ENCODE results near the gene CPA4. TPM values are rescaled to one million over a fixed set of nuclear protein-coding genes. Genes with fewer than 3 reads are reported as not detected.
A peak's percentile ranks its signal among the peaks of the same experiment; 100 is the strongest.

The CPA4 gene
- total and polyA plus RNA-seq, 4 donors, result 0.18 to 1.0 (median 0.45) TPM; not detected in 1

- Histone ChIP-seq H3K27ac (ENCODE audit: low read depth in 1 of 2, low read length in 2 of 2) (no peak overlapping the region), H3K4me1 (ENCODE audit: control insufficient read depth in 1 of 2, insufficient read depth in 2 of 2, low read length in 2 of 2) (no peaks in the 10 kb centered on the region), H3K27me3 (ENCODE audit: control insufficient read depth in 1 of 2, insufficient read depth in 2 of 2, low read length in 1 of 2) (no peaks in the 10 kb centered on the region), H3K36me3 (ENCODE audit: control insufficient read depth in 1 of 2, insufficient read depth in 2 of 2, low read length in 1 of 2) (no peaks in the 10 kb centered on the region), H3K4me3 (ENCODE audit: low read length in 2 of 2) (no peak overlapping the region), H3K9me3 (ENCODE audit: control insufficient read depth, low read length) (no peaks in the 10 kb centered on the region)
- 94 to 96% methylated on average over 3 of the region's 3 CpGs for WGBS, 2 donors
- intact Hi-C loops (cut with DNase I), result no loop called here
- no peak for DNase-seq
- no peak for ATAC-seq (ENCODE audit: low FRiP score)
Observed at GRCh38 chr7:130342701-130343380, 49.9 kb downstream of the CPA4 start.

- H3K36me3 ChIP-seq (ENCODE audit: control insufficient read depth in 1 of 2, insufficient read depth in 2 of 2, low read length in 1 of 2), result no peaks in the 10 kb centered on the region
- no peak within 1 kb of the TSS for H3K4me3 ChIP-seq (ENCODE audit: low read length in 2 of 2)
- DNase-seq (no peak), ATAC-seq (ENCODE audit: low FRiP score) (no peak)
- 96 to 98% methylated on average over 5 of the region's 5 CpGs for WGBS, 2 donors
- H3K4me1 ChIP-seq (ENCODE audit: control insufficient read depth in 1 of 2, insufficient read depth in 2 of 2, low read length in 2 of 2), result no peaks in the 10 kb centered on the region
- no peak within 1 kb of the TSS for H3K27ac ChIP-seq (ENCODE audit: low read depth in 1 of 2, low read length in 2 of 2)
- intact Hi-C loops (cut with DNase I), result no loop called here
- H3K27me3 ChIP-seq (ENCODE audit: control insufficient read depth in 1 of 2, insufficient read depth in 2 of 2, low read length in 1 of 2), result no peaks in the 10 kb centered on the region
- H3K9me3 ChIP-seq (ENCODE audit: control insufficient read depth, low read length), result no peaks in the 10 kb centered on the region
Observed at GRCh38 chr7:130344271-130344866, 51.4 kb downstream of the CPA4 start, which contains the start of gene CPA5. Gene CPA5 (plus strand): TSS chr7:130344816. CDS start chr7:130346486, 1,670 bp downstream.

GRCh38 chr7:130345136-130345535 lies 52.2 kb downstream of the CPA4 start:
- intact Hi-C loops (cut with DNase I), result no loop called here
- H3K4me3 ChIP-seq (ENCODE audit: low read length in 2 of 2), result no peak overlapping the region

DNA sequence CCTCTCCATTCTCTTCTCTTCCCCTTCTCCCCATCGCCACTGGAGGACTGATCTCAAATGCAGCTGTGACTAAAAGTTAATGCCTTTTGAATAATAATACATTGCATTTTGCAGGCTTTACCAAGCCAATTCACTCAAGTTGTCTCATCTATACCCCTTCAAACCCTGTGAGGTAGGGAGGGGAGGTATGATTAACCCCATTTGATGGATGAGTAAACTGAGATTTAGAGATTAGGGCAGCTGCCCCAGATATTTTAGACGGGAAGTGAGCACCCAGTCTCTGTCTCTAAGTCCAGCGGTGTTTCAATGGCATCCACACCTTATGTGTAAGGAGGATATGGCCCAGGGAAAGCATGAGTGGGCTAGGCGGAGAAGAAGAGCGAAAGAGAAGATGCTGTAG lies 52.8 kb downstream of the CPA4 start:
- WGBS, 2 donors, result 89 to 92% methylated on average over 5 of the region's 5 CpGs
- ATAC-seq (ENCODE audit: low FRiP score) (no peak), DNase-seq (no peak)
- Histone ChIP-seq H3K9me3 (ENCODE audit: control insufficient read depth, low read length) (no peaks in the 10 kb centered on the region), H3K27ac (ENCODE audit: low read depth in 1 of 2, low read length in 2 of 2) (no peak overlapping the region), H3K4me3 (ENCODE audit: low read length in 2 of 2) (no peak overlapping the region), H3K4me1 (ENCODE audit: control insufficient read depth in 1 of 2, insufficient read depth in 2 of 2, low read length in 2 of 2) (no peaks in the 10 kb centered on the region), H3K27me3 (ENCODE audit: control insufficient read depth in 1 of 2, insufficient read depth in 2 of 2, low read length in 1 of 2) (no peaks in the 10 kb centered on the region), H3K36me3 (ENCODE audit: control insufficient read depth in 1 of 2, insufficient read depth in 2 of 2, low read length in 1 of 2) (no peaks in the 10 kb centered on the region)
- intact Hi-C loops (cut with DNase I), result no loop called here

More at GRCh38 chr7:130345136-130345535, 52.2 kb downstream of the CPA4 start:
- Histone ChIP-seq H3K4me1 (ENCODE audit: control insufficient read depth in 1 of 2, insufficient read depth in 2 of 2, low read length in 2 of 2) (no peaks in the 10 kb centered on the region), H3K27me3 (ENCODE audit: control insufficient read depth in 1 of 2, insufficient read depth in 2 of 2, low read length in 1 of 2) (no peaks in the 10 kb centered on the region), H3K27ac (ENCODE audit: low read depth in 1 of 2, low read length in 2 of 2) (no peak overlapping the region), H3K36me3 (ENCODE audit: control insufficient read depth in 1 of 2, insufficient read depth in 2 of 2, low read length in 1 of 2) (no peaks in the 10 kb centered on the region), H3K9me3 (ENCODE audit: control insufficient read depth, low read length) (no peaks in the 10 kb centered on the region)
- 78 to 79% methylated on average over 8 of the region's 8 CpGs for WGBS, 2 donors
- ATAC-seq (ENCODE audit: low FRiP score), result no peak
- DNase-seq, result no peak

- DNase-seq (no peak), ATAC-seq (ENCODE audit: low FRiP score) (no peak)
- intact Hi-C loops (cut with DNase I), result no loop called here
- Histone ChIP-seq H3K36me3 (ENCODE audit: control insufficient read depth in 1 of 2, insufficient read depth in 2 of 2, low read length in 1 of 2) (no peaks in the 10 kb centered on the region), H3K4me3 (ENCODE audit: low read length in 2 of 2) (no peak overlapping the region), H3K9me3 (ENCODE audit: control insufficient read depth, low read length) (no peaks in the 10 kb centered on the region), H3K27me3 (ENCODE audit: control insufficient read depth in 1 of 2, insufficient read depth in 2 of 2, low read length in 1 of 2) (no peaks in the 10 kb centered on the region), H3K27ac (ENCODE audit: low read depth in 1 of 2, low read length in 2 of 2) (no peak overlapping the region), H3K4me1 (ENCODE audit: control insufficient read depth in 1 of 2, insufficient read depth in 2 of 2, low read length in 2 of 2) (no peaks in the 10 kb centered on the region)
- 91 to 97% methylated on average over 10 of the region's 10 CpGs for WGBS, 2 donors
Observed at GRCh38 chr7:130346177-130346905, 53.4 kb downstream of the CPA4 start.

- no peaks in the 10 kb centered on the region for H3K4me1 ChIP-seq (ENCODE audit: control insufficient read depth in 1 of 2, insufficient read depth in 2 of 2, low read length in 2 of 2)
- H3K4me3 ChIP-seq (ENCODE audit: low read length in 2 of 2), result no peak overlapping the region
- H3K27me3 ChIP-seq (ENCODE audit: control insufficient read depth in 1 of 2, insufficient read depth in 2 of 2, low read length in 1 of 2), result no peaks in the 10 kb centered on the region
- H3K9me3 ChIP-seq (ENCODE audit: control insufficient read depth, low read length), result no peaks in the 10 kb centered on the region
- DNase-seq, result no peak
- 88 to 93% methylated on average over 12 of the region's 12 CpGs for WGBS, 2 donors
- H3K36me3 ChIP-seq (ENCODE audit: control insufficient read depth in 1 of 2, insufficient read depth in 2 of 2, low read length in 1 of 2), result no peaks in the 10 kb centered on the region
- intact Hi-C loops (cut with DNase I), result no loop called here
- no peak for ATAC-seq (ENCODE audit: low FRiP score)
- no peak overlapping the region for H3K27ac ChIP-seq (ENCODE audit: low read depth in 1 of 2, low read length in 2 of 2)
Observed at GRCh38 chr7:130346941-130347340, 54.0 kb downstream of the CPA4 start.

GRCh38 chr7:130349911-130350782 lies 57.2 kb downstream of the CPA4 start:
- intact Hi-C loops (cut with DNase I), result no loop called here
- DNase-seq, result no peak
- no peak overlapping the region for H3K4me3 ChIP-seq (ENCODE audit: low read length in 2 of 2)

DNA sequence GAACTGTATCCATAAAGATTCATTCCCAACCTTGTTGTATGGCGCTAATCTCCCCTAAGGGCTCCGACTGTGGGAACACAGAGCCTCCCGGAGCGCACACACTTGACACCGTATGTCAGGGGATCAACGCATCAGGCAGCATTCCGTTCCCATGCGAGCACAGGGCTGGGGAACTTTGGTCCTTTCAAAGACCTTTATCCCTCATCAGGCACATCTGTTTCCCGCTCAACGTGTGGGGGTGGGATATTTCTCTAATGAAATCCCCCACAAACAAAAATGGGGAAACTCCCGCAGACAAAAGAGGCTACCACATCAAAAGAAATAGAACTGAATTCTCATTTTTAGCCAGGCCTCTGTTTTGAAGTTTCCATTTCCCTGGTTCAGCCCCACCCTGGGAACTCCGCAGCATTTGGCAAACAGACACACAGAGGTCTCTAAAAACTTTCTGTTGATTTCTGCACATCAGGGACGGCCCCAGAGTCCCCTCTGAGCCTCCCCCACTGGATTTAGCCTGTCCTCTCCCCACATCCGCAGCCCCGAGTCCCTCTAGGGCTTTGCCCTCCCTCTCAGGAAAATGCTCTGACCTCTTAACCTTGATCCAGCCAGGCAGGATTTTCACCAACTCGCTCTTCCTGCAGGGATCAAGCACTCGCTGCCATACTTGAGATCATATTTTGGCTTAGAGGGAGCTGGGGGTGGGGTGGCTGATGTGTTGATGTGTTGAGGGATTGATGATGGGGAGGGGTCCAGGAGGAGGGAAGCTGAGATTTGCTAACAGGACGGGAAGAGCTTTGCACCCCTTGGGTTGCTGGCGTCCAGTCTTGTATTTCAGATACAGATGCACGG lies 58.2 kb downstream of the CPA4 start:
- intact Hi-C loops (cut with DNase I), result no loop called here
- Histone ChIP-seq H3K4me3 (ENCODE audit: low read length in 2 of 2) (no peak overlapping the region), H3K27ac (ENCODE audit: low read depth in 1 of 2, low read length in 2 of 2) (no peak overlapping the region), H3K4me1 (ENCODE audit: control insufficient read depth in 1 of 2, insufficient read depth in 2 of 2, low read length in 2 of 2) (no peaks in the 10 kb centered on the region), H3K27me3 (ENCODE audit: control insufficient read depth in 1 of 2, insufficient read depth in 2 of 2, low read length in 1 of 2) (no peaks in the 10 kb centered on the region), H3K36me3 (ENCODE audit: control insufficient read depth in 1 of 2, insufficient read depth in 2 of 2, low read length in 1 of 2) (no peaks in the 10 kb centered on the region), H3K9me3 (ENCODE audit: control insufficient read depth, low read length) (no peaks in the 10 kb centered on the region)
- ATAC-seq (ENCODE audit: low FRiP score), result peak; percentile 37
- no peak for DNase-seq
- WGBS, 2 donors, result 86 to 89% methylated on average over 20 of the region's 20 CpGs

More at GRCh38 chr7:130349911-130350782, 57.2 kb downstream of the CPA4 start:
- no peak overlapping the region for H3K27ac ChIP-seq (ENCODE audit: low read depth in 1 of 2, low read length in 2 of 2)
- 90 to 91% methylated on average over 16 of the region's 16 CpGs for WGBS, 2 donors
- no peaks in the 10 kb centered on the region for H3K9me3 ChIP-seq (ENCODE audit: control insufficient read depth, low read length)
- no peaks in the 10 kb centered on the region for H3K27me3 ChIP-seq (ENCODE audit: control insufficient read depth in 1 of 2, insufficient read depth in 2 of 2, low read length in 1 of 2)
- H3K4me1 ChIP-seq (ENCODE audit: control insufficient read depth in 1 of 2, insufficient read depth in 2 of 2, low read length in 2 of 2), result no peaks in the 10 kb centered on the region
- ATAC-seq (ENCODE audit: low FRiP score), result no peak
- no peaks in the 10 kb centered on the region for H3K36me3 ChIP-seq (ENCODE audit: control insufficient read depth in 1 of 2, insufficient read depth in 2 of 2, low read length in 1 of 2)
